Fibroblast of upper back skin (primary cell): ENCODE results near the gene SAMD4B.

Experiments used
- DNase-seq: peaks from one replicate; pipeline ENCODE4 v3.0.0-alpha.2; 2013

SAMD4B gene

GRCh38 chr19:39410831-39411080, 68.5 kb downstream of the SAMD4B start:
- DNase-seq = no peak

- DNase-seq = no peak
Measured at GRCh38 chr19:39411081-39411831, 69.0 kb downstream of the SAMD4B start.

GRCh38 chr19:39411832-39412099, 69.5 kb downstream of the SAMD4B start:
- peak; percentile 92 for DNase-seq

GRCh38 chr19:39412100-39412866, 70.1 kb downstream of the SAMD4B start, which contains the start of gene PLEKHG2:
Gene PLEKHG2 (plus strand): TSS chr19:39412669. CDS start chr19:39414087, 1,418 bp downstream.
- peak; percentile 100 for DNase-seq

- DNase-seq = no peak
Measured at GRCh38 chr19:39412867-39413271, 70.6 kb downstream of the SAMD4B start.

GRCh38 chr19:39413272-39413910, 71.2 kb downstream of the SAMD4B start:
- DNase-seq = peak; percentile 64

- no peak for DNase-seq
Measured at GRCh38 chr19:39413911-39414608, 71.8 kb downstream of the SAMD4B start.

GRCh38 chr19:39415111-39416046, 73.2 kb downstream of the SAMD4B start:
- no peak for DNase-seq

- no peak for DNase-seq
Measured at GRCh38 chr19:39416152-39417120, 74.2 kb downstream of the SAMD4B start.

GRCh38 chr19:39417463-39418181, 75.4 kb downstream of the SAMD4B start:
- no peak for DNase-seq

- DNase-seq = no peak
Measured at GRCh38 chr19:39419003-39419402, 76.8 kb downstream of the SAMD4B start.

- DNase-seq = no peak
Measured at GRCh38 chr19:39420769-39421168, 78.5 kb downstream of the SAMD4B start.

GRCh38 chr19:39422020-39422419, 79.8 kb downstream of the SAMD4B start:
- no peak for DNase-seq

GRCh38 chr19:39423258-39424086, 81.3 kb downstream of the SAMD4B start:
- DNase-seq = no peak

- no peak for DNase-seq
Measured at GRCh38 chr19:39424934-39425333, 82.7 kb downstream of the SAMD4B start.

GRCh38 chr19:39425744-39426143, 83.5 kb downstream of the SAMD4B start:
- no peak for DNase-seq

GRCh38 chr19:39426170-39426569, 83.9 kb downstream of the SAMD4B start:
- no peak for DNase-seq

GRCh38 chr19:39427707-39428106, 85.5 kb downstream of the SAMD4B start:
- DNase-seq = no peak

GRCh38 chr19:39428283-39429112, 86.3 kb downstream of the SAMD4B start:
- peak; percentile 95 for DNase-seq
